IPS-18a (cell line): ENCODE measurements around the gene GYPC.
"Not testable (repeated sequence)": the region's sequence is repeated elsewhere in the genome, so short reads cannot be mapped to it uniquely, and the experiment has no call there.

Experiments used
- H3K27ac ChIP-seq: one replicate; pipeline ENCODE4 v1.5.1; 2013; ENCODE audit warnings: low read length
- H3K27me3 ChIP-seq: one replicate; pipeline ENCODE4 v1.6.1; 2013; ENCODE audit warnings: mild to moderate bottlenecking, low read length; ENCODE audit not compliant: control insufficient read depth, insufficient read depth
- H3K36me3 ChIP-seq: one replicate; pipeline ENCODE4 v1.6.1; 2013; ENCODE audit warnings: low read depth, low read length; ENCODE audit not compliant: control insufficient read depth
- H3K4me1 ChIP-seq: one replicate; pipeline ENCODE4 v1.6.1; 2013; ENCODE audit warnings: low read depth, low read length; ENCODE audit not compliant: control insufficient read depth
- H3K4me3 ChIP-seq: one replicate; pipeline ENCODE4 v1.5.1; 2013; ENCODE audit warnings: low read length
- H3K9ac ChIP-seq: one replicate; pipeline ENCODE4 v1.6.1; 2013; ENCODE audit warnings: mild to moderate bottlenecking, low read length, moderate library complexity
- H3K9me3 ChIP-seq: one replicate; pipeline ENCODE4 v1.6.1; 2013; ENCODE audit warnings: low read depth, low read length; ENCODE audit not compliant: control insufficient read depth

The GYPC gene

GRCh38 chr2:126688594-126688993, 32.6 kb downstream of the GYPC start:
- H3K9me3 ChIP-seq, H3K36me3 ChIP-seq, H3K4me1 ChIP-seq, H3K27me3 ChIP-seq, H3K4me3 ChIP-seq, H3K27ac ChIP-seq, H3K9ac ChIP-seq: not testable (repeated sequence)

DNA sequence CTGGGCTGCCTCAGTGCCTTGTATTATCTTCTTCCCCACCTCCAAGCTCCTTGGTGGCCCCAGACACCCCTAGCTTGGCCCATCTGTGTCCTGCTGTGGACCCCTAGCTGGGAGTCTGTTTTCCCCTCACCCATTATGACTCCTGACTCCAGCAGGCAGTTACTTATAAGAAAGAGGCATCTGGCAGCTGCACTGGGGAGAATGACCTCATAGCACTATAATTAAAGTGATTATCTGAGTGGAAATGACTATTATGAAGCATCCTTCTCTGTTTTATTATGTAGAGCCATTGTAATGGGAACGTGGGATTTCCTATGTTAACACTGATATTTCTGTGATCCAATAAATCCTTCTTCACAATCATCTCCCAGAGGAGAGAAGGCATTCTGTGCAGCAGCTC, 36.3 kb downstream of the GYPC start:
- not testable (repeated sequence) for H3K9me3 ChIP-seq, H3K27me3 ChIP-seq, H3K4me3 ChIP-seq, H3K9ac ChIP-seq, H3K36me3 ChIP-seq, H3K4me1 ChIP-seq, H3K27ac ChIP-seq

DNA sequence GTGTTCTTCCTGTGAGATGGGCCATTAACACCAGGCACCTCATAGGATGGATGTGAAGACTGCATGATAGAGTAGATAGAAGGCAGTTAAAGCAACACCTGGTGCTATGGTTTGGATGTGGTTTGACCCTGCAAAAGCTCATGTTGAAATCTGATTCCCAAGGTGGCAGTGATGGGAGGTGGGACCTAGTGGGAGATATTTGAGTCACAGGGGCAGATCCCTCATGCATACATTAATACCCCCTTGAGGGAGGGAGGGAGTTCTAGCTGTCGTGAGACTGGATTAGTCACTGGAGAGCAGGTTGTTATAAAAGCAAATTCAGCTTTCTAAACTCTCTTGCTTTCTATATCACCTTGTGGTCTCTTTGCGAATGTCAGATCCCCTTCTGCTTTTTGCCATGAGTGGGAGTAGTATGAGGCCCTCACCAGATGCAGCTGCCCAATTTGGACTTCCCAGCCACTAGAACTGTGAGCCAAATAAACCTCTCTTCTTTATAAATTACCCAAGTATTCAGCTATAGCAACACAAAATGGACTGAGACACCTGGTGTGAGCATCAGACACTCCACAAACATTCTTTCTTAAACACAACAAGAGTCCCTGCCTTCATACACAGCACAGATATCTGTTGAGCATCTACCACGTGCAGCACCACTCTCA, 37.1 kb downstream of the GYPC start:
- not testable (repeated sequence) for H3K27ac ChIP-seq, H3K36me3 ChIP-seq, H3K27me3 ChIP-seq

GRCh38 chr2:126696644-126697520, 40.9 kb downstream of the GYPC start:
- no peak overlapping the region for H3K4me3 ChIP-seq
- H3K9ac ChIP-seq = no peak overlapping the region
- H3K36me3 ChIP-seq = no peaks in the 10 kb centered on the region
- no peak overlapping the region for H3K27ac ChIP-seq
- H3K9me3 ChIP-seq = no peaks in the 10 kb centered on the region
- no peaks in the 10 kb centered on the region for H3K27me3 ChIP-seq
- peaks cover 8% of the 10 kb centered on the region for H3K4me1 ChIP-seq

More for the DNA sequence above, 37.1 kb downstream of the GYPC start:
- H3K4me3 ChIP-seq, H3K9me3 ChIP-seq, H3K9ac ChIP-seq, H3K4me1 ChIP-seq: not testable (repeated sequence)

DNA sequence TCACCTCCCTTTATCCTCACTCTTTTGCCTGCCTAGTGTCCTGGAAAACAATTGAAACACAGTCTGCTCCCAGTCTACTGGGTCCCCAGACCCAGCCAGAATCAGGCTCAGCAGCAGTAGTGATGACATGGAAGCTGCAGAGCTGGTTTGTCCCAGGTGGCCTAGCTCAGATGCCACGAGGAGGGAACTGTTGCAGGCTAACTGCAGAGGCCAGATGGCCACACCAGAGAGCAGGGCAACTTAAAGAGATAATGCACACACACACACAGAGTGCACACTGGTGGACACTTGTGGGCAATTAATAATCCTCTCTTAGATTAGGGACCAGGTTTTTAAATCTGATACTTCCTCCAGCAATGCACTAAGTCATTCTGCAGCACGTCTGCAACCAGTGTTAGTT, 42.4 kb downstream of the GYPC start:
- no peak overlapping the region for H3K9ac ChIP-seq
- no peak overlapping the region for H3K27ac ChIP-seq
- H3K27me3 ChIP-seq = no peaks in the 10 kb centered on the region
- H3K4me3 ChIP-seq = no peak overlapping the region
- no peaks in the 10 kb centered on the region for H3K36me3 ChIP-seq
- peaks cover 8% of the 10 kb centered on the region for H3K4me1 ChIP-seq
- no peaks in the 10 kb centered on the region for H3K9me3 ChIP-seq

DNA sequence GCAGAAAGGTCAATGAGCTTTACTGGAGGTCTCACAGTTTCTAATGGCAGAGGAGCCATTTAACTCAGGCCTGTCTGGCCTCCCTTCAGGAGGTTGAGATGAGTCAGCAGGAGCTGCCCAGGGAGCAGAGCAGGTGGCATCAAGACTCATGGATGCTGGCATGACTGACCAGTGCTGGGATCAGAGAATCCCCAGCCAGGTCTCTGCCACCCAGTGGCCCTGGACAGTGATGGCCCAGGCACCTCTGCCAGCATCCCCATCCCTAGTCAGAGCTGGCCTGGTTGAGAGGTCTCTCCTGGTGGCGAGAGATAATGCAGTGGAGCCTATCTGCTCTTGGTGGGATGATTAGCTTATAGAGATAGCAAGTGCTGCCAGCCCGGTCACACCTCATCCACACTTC, 43.1 kb downstream of the GYPC start:
- Histone ChIP-seq H3K4me1 (peaks cover 8% of the 10 kb centered on the region), H3K27ac (no peak overlapping the region), H3K9ac (no peak overlapping the region), H3K9me3 (no peaks in the 10 kb centered on the region), H3K27me3 (no peaks in the 10 kb centered on the region), H3K4me3 (no peak overlapping the region), H3K36me3 (no peaks in the 10 kb centered on the region)

- H3K36me3 ChIP-seq = no peaks in the 10 kb centered on the region
- no peaks in the 10 kb centered on the region for H3K9me3 ChIP-seq
- H3K4me3 ChIP-seq = no peak overlapping the region
- H3K27ac ChIP-seq = no peak overlapping the region
- no peak overlapping the region for H3K9ac ChIP-seq
- peaks cover 8% of the 10 kb centered on the region for H3K4me1 ChIP-seq
- H3K27me3 ChIP-seq = no peaks in the 10 kb centered on the region
Observed at GRCh38 chr2:126699716-126700581, 44.0 kb downstream of the GYPC start.

GRCh38 chr2:126700677-126701076, 44.7 kb downstream of the GYPC start:
- no peak overlapping the region for H3K9ac ChIP-seq

DNA sequence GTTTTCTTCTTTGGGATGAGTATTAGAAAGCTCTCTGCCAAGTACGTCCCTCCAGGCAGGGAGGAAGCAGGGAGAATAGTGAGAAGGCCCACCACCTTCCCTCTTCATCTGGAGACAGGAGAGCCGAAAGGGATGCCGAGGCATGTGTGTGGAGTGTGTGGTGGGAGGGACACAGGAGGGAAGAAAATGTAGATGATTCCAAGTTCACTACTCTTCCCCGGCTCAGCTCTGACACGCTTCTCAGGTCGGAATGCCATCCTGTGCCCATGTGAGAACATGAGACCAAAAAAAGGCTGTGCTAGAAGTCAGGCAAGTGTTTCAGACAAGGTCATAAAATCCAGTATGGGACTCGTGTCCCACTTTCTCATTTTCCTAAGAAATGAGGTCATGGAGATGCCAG, 47.4 kb downstream of the GYPC start:
- no peaks in the 10 kb centered on the region for H3K27me3 ChIP-seq

More at GRCh38 chr2:126700677-126701076, 44.7 kb downstream of the GYPC start:
- Histone ChIP-seq H3K27me3 (no peaks in the 10 kb centered on the region), H3K36me3 (no peaks in the 10 kb centered on the region), H3K4me1 (peaks cover 8% of the 10 kb centered on the region), H3K9me3 (no peaks in the 10 kb centered on the region), H3K4me3 (no peak overlapping the region), H3K27ac (no peak overlapping the region)

DNA sequence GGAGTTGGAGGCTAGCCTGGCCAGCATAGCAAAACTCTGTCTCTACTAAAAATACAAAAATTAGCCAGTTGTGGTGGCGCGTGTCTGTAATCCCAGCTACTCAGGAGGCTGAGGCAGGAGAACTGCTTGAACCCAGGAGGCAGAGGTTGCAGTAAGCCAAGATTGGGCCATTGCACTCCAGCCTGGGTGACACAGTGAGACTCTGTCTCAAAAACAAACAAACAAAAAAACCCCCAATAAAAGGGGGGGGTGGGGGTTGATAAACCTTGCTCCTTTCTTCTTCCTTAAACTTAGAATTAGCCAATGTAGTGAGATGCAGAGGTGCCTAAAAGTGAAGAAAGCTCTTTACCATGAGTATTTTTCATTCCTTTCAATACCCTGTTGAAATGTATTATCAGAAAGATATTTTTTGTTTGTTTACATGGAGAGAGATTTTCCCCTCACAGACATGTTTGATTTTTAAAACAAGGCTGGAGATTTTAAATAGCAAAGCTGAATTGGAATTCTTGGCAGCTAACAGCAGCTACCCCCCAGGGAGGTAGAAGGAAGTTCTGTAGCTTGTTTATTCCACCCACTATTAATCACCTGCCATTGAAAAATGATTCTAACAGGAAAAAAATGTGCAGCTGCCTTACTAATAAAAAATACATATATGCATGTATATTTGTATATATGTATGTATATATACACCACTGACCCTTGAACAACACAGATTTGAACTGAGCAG, 48.6 kb downstream of the GYPC start:
- peaks cover 16% of the 10 kb centered on the region for H3K4me1 ChIP-seq
- H3K27ac ChIP-seq = no peak overlapping the region
- no peak overlapping the region for H3K9ac ChIP-seq
- H3K27me3 ChIP-seq = no peaks in the 10 kb centered on the region
- no peaks in the 10 kb centered on the region for H3K9me3 ChIP-seq
- H3K4me3 ChIP-seq = no peak overlapping the region
- H3K36me3 ChIP-seq = no peaks in the 10 kb centered on the region

More for the DNA sequence above, 47.4 kb downstream of the GYPC start:
- Histone ChIP-seq H3K9ac (no peak overlapping the region), H3K27ac (no peak overlapping the region), H3K4me1 (peaks cover 16% of the 10 kb centered on the region), H3K9me3 (no peaks in the 10 kb centered on the region), H3K4me3 (no peak overlapping the region), H3K36me3 (no peaks in the 10 kb centered on the region)

DNA sequence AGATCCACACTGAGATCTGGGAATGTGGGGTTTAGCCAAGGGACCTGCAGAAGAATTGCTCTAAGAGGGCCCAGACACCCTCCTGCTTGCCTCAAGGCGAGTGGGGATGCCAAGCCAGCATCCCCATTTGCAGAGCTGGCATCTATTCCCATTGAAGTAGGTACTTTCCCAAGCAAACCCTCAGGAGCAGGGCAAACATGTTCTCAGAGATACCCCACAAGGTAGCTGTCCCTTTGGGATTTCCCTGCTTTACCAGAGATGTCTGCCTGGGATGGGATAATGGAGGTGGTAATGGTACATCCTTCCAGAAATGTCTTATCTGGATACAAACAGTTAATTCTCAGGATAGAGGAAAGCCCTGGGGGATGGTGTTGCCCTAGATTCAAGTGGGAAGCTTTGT, 51.2 kb downstream of the GYPC start:
- Histone ChIP-seq H3K9me3 (no peaks in the 10 kb centered on the region), H3K4me1 (peaks cover 8% of the 10 kb centered on the region), H3K27me3 (no peaks in the 10 kb centered on the region)

More for the DNA sequence above, 51.2 kb downstream of the GYPC start:
- Histone ChIP-seq H3K27ac (no peak overlapping the region), H3K36me3 (no peaks in the 10 kb centered on the region), H3K4me3 (no peak overlapping the region), H3K9ac (no peak overlapping the region)
